GM12872 (cell line): Measurements from ENCODE around the gene SPRY1.

Source experiments
- TF ChIP-seq, protein P1 (sequence below): IDR thresholded peaks from 3 replicates; pipeline ENCODE4 v1.5.1; 2011; ENCODE audit warnings: low read depth, mild to moderate bottlenecking, low read length, moderate library complexity; ENCODE audit not compliant: insufficient read depth

The SPRY1 gene

GRCh38 chr4:123403080-123403604 lies 6.5 kb downstream of the SPRY1 start:
- TF ChIP-seq, protein P1, sequence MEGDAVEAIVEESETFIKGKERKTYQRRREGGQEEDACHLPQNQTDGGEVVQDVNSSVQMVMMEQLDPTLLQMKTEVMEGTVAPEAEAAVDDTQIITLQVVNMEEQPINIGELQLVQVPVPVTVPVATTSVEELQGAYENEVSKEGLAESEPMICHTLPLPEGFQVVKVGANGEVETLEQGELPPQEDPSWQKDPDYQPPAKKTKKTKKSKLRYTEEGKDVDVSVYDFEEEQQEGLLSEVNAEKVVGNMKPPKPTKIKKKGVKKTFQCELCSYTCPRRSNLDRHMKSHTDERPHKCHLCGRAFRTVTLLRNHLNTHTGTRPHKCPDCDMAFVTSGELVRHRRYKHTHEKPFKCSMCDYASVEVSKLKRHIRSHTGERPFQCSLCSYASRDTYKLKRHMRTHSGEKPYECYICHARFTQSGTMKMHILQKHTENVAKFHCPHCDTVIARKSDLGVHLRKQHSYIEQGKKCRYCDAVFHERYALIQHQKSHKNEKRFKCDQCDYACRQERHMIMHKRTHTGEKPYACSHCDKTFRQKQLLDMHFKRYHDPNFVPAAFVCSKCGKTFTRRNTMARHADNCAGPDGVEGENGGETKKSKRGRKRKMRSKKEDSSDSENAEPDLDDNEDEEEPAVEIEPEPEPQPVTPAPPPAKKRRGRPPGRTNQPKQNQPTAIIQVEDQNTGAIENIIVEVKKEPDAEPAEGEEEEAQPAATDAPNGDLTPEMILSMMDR: no peak

GRCh38 chr4:123404533-123404932 lies 7.9 kb downstream of the SPRY1 start:
- TF ChIP-seq, protein P1: no peak

DNA sequence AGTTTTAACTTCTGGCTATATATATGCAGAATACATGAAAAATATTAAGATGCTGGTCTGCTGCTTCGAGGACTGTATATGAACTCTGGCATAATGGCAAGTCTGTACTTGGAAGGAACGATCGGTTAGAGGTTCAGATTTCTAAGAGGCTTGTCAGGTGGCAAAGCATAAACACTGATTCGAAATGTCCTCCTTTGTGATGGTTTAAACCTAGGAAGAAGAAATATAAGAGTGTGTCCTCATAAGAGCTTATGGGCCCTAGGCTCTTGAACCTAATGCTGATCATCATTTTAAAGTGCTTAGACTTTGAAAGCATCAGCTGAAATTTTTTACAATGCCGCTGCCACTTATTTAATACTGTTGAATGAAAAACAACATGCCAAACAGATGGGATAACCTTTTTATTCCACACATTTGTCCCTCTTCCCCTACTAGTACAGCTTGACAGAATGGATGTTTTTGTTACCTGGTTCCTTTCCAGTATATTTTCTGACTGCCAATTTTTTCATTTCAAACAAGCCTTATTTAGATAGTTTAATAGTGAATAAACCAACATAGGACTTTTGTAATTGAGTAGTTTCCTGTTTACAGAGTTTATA lies 8.8 kb downstream of the SPRY1 start:
- TF ChIP-seq, protein P1: no peak

- TF ChIP-seq, protein P1: no peak
These were observed 10.3 kb downstream of the SPRY1 start for GRCh38 chr4:123406872-123407271.

- TF ChIP-seq, protein P1: no peak
These were observed 12.0 kb downstream of the SPRY1 start for GRCh38 chr4:123408471-123409084.

- TF ChIP-seq, protein P1: no peak
These were observed 12.7 kb downstream of the SPRY1 start for GRCh38 chr4:123409334-123409733.

DNA sequence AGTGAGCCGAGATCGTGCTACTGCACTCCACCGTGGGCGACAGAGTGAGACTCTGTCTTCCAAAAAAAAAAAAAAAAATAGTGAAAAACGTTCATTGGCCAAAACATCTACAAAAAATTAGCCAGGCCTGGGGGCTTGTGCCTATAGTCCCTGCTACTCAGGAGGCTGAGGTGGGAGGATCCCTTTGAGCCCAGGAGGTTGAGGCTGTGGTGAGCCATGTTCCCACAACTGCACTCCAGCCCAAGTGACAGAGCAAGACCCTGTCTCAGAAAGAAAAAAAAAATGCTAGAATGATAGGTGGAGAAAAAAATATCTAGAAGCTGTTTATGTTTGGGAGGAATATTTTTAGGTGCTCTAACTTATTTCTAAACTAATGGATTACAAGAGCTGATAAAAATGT lies 14.9 kb downstream of the SPRY1 start:
- TF ChIP-seq, protein P1: no peak
